Suprapubic skin (tissue), 3 donors: ENCODE results near the gene SERPINI2.

Source experiments
- POLR2A ChIP-seq, 2 donors: fragments of 450-650 bp; IDR thresholded peaks; one replicate each; pipeline ENCODE4 v1.6.1; 2017; ENCODE audit warnings: antibody characterized with exemption in 2 of 2, mild to moderate bottlenecking in 2 of 2, moderate library complexity in 2 of 2
- TF ChIP-seq, protein P1 (sequence below), 2 donors: fragments of 200-600 bp in 1 of 2; fragments of 450-650 bp in 1 of 2; sonication (generic) in 1 of 2; IDR thresholded peaks; one replicate each; pipeline ENCODE4 v1.5.1; 2016 to 2019; ENCODE audit warnings: antibody characterized with exemption in 2 of 2, mild to moderate bottlenecking in 1 of 2, moderate library complexity in 1 of 2

DNA sequence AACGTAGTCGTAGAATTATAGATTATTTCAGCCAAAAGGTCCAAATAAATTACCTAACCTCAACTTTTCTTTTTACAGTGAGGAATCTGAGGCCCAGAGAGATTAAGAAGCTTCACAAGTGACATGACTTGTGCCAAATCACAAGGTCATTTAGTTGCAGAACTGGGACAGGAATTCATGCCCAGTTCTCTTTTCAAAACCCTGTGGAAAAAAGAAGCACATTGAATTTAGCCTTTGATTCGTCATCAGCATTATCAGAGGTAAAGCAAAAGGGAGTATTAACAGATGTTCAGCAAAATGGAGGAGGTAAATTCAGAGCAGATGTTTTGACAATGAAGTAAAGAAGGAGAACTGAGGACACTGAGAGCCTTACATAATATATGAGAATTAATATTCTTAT is 4.5 kb downstream of the SERPINI2 start:
- TF ChIP-seq, protein P1, sequence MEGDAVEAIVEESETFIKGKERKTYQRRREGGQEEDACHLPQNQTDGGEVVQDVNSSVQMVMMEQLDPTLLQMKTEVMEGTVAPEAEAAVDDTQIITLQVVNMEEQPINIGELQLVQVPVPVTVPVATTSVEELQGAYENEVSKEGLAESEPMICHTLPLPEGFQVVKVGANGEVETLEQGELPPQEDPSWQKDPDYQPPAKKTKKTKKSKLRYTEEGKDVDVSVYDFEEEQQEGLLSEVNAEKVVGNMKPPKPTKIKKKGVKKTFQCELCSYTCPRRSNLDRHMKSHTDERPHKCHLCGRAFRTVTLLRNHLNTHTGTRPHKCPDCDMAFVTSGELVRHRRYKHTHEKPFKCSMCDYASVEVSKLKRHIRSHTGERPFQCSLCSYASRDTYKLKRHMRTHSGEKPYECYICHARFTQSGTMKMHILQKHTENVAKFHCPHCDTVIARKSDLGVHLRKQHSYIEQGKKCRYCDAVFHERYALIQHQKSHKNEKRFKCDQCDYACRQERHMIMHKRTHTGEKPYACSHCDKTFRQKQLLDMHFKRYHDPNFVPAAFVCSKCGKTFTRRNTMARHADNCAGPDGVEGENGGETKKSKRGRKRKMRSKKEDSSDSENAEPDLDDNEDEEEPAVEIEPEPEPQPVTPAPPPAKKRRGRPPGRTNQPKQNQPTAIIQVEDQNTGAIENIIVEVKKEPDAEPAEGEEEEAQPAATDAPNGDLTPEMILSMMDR (IDR thresholded peaks at IDR 0.05): no peak
- TF ChIP-seq POLR2A (IDR thresholded peaks at IDR 0.05): no peak
